ENCODE measurements around the gene RASSF1. TPM values are rescaled to one million over a fixed set of nuclear protein-coding genes. Genes with fewer than 3 reads are reported as not detected.
A peak's percentile ranks its signal among the peaks of the same experiment; 100 is the strongest.

The RASSF1 gene
- total RNA-seq, 2 experiments from 2014 or later, result 33.0 to 36.0 TPM

- peak overlapping the region; percentile 91 for H2AFZ ChIP-seq (ENCODE audit: low read length)
These were observed 24.6 kb upstream of the RASSF1 start for GRCh38 chr3:50365080-50365841.

GRCh38 chr3:50364573-50365079 is 24.0 kb upstream of the RASSF1 start:
- intact Hi-C loops (cut with micrococcal nuclease; ENCODE audit: unreplicated experiment), result no loop called here
- H3K9me2 ChIP-seq (ENCODE audit: insufficient read depth, low read length), result no peaks in the 10 kb centered on the region
- POLR2A ChIA-PET, result no interaction called here
- no peak for DNase-seq (ENCODE audit: low spot score)
- peak overlapping the region; percentile 72 for H3K4me3 ChIP-seq (ENCODE audit: low read depth, low read length, poor library complexity, severe bottlenecking)
- no peaks in the 10 kb centered on the region for H4K20me1 ChIP-seq (ENCODE audit: insufficient read depth, low read length)
- H3K79me2 ChIP-seq (ENCODE audit: insufficient read depth, low read depth, low read length), result no peaks in the 10 kb centered on the region
- H3K36me3 ChIP-seq (ENCODE audit: insufficient read depth, low read length), result no peaks in the 10 kb centered on the region
- no TSS peak for BruUV-seq (replicated peaks)
- no peaks in the 10 kb centered on the region for H3K9me3 ChIP-seq (ENCODE audit: low read length)
- TF ChIP-seq CTCF (conservative IDR thresholded peaks at IDR 0.05; ENCODE audit: low read length) (no peak), EZH2phosphoT487 (IDR thresholded peaks at IDR 0.05; ENCODE audit: borderline replicate concordance, low read depth, low read length) (no peak)
- no peak overlapping the region for H3K27ac ChIP-seq (ENCODE audit: low read depth, low read length, poor library complexity, severe bottlenecking)
- CTCF ChIA-PET (ENCODE audit: unreplicated experiment), result interaction anchor here (0.6 kb wide), 2 partner anchors 15 to 204 kb away, joined by 4 to 5 read pairs; partner anchors contain the start of gene HEMK1
- H3K4me1 ChIP-seq (ENCODE audit: insufficient read depth, low read length, poor library complexity, severe bottlenecking), result peaks cover 13% of the 10 kb centered on the region
- peak overlapping the region; percentile 92; the same call in 1 of the 2 replicates for H3K4me2 ChIP-seq (ENCODE audit: low read length)
- no peak overlapping the region for H2AFZ ChIP-seq (ENCODE audit: low read length)

More at GRCh38 chr3:50365080-50365841, 24.6 kb upstream of the RASSF1 start:
- POLR2A ChIA-PET, result interaction anchor here (0.6 to 0.8 kb wide), 4 partner anchors 11 to 360 kb away, joined by 3 to 5 read pairs (median 4); no protein-coding TSS in a partner anchor
- intact Hi-C loops (cut with micrococcal nuclease; ENCODE audit: unreplicated experiment), result no loop called here
- Histone ChIP-seq H4K20me1 (ENCODE audit: insufficient read depth, low read length) (no peaks in the 10 kb centered on the region), H3K36me3 (ENCODE audit: insufficient read depth, low read length) (no peaks in the 10 kb centered on the region), H3K27ac (ENCODE audit: low read depth, low read length, poor library complexity, severe bottlenecking) (no peak overlapping the region), H3K9me3 (ENCODE audit: low read length) (no peaks in the 10 kb centered on the region), H3K9me2 (ENCODE audit: insufficient read depth, low read length) (no peaks in the 10 kb centered on the region), H3K4me3 (ENCODE audit: low read depth, low read length, poor library complexity, severe bottlenecking) (peak overlapping the region; percentile 72), H3K4me1 (ENCODE audit: insufficient read depth, low read length, poor library complexity, severe bottlenecking) (peaks cover 7% of the 10 kb centered on the region), H3K4me2 (ENCODE audit: low read length) (peak overlapping the region; percentile 92), H3K79me2 (ENCODE audit: insufficient read depth, low read depth, low read length) (no peaks in the 10 kb centered on the region)
- peak; percentile 95 for DNase-seq (ENCODE audit: low spot score)
- BruUV-seq (replicated peaks), result no TSS peak
- CTCF ChIA-PET (ENCODE audit: unreplicated experiment), result interaction anchor here (0.8 kb wide), 1 partner anchor 177 kb away, joined by 3 read pairs; no protein-coding TSS in a partner anchor
- TF ChIP-seq CTCF (conservative IDR thresholded peaks at IDR 0.05; ENCODE audit: low read length) (0 out of 2 replicates have a peak, but pooled peaks have one; percentile 39), EZH2phosphoT487 (IDR thresholded peaks at IDR 0.05; ENCODE audit: borderline replicate concordance, low read depth, low read length) (no peak)
